Measurements from ENCODE around the gene SMCO3. TPM values are rescaled to one million over a fixed set of nuclear protein-coding genes. Genes with fewer than 3 reads are reported as not detected.

The SMCO3 gene
- total and polyA plus RNA-seq, 2 of the 13 experiments (the other 11 are each of a cell fraction or from before 2014, with no cell fraction given), result 0.29 to 0.42 TPM

DNA sequence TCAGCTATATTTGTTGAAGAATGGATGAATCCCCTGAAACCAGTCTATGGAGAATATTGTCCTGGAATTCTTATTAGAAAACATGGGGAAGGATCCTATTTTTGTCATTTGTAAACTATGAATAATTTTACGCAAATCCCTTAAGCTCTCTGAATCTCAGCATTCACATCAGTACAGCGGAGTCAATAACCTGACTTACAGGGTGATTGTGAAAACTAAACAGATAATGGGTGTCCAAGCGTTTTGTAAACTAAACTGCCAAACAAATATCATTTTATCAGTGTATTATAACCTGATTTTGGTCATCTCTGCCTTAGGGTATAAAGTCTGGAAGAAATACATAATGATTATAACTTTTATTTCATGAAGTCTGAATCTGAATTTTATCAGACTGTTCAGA lies 19.4 kb upstream of the SMCO3 start (continued):
- TF ChIP-seq ZNF891 (CRISPR knock-in tag; IDR thresholded peaks at IDR 0.05), result no peak
- no peak for TF ChIP-seq ZSCAN20 (CRISPR knock-in tag; IDR thresholded peaks at IDR 0.05; ENCODE audit: borderline replicate concordance)

GRCh38 chr12:14828892-14829291 lies 14.9 kb upstream of the SMCO3 start:
- ChIA-PET POLR2A (interaction anchor here (1.4 kb wide), 1 partner anchor 58 kb away, joined by 3 read pairs; a partner anchor contains a TSS), CTCF (ENCODE audit: low intra/inter-chr PET ratio, low total read pairs) (no interaction called here)
- Histone ChIP-seq H3K79me2 (ENCODE audit: insufficient read depth, low read length) (no peaks in the 10 kb centered on the region), H2AFZ (ENCODE audit: low read length) (no peak overlapping the region), H4K20me1 (ENCODE audit: insufficient read depth, low read length) (no peaks in the 10 kb centered on the region), H3K9ac (ENCODE audit: insufficient read depth, low read depth, low read length) (no peak overlapping the region), H3K27ac (ENCODE audit: extremely low read length, insufficient read depth, low read length) (no peak overlapping the region), H3K4me2 (ENCODE audit: low read depth, low read length) (no peak overlapping the region), H3K36me3 (replicated peaks in 1 of 2; ENCODE audit: control insufficient read depth in 1 of 2, insufficient read depth in 2 of 2, low read length in 2 of 2) (no peaks in the 10 kb centered on the region), H3K4me3 (replicated peaks in 1 of 3; ENCODE audit: insufficient read depth in 1 of 3, low read depth in 2 of 3, low read length in 3 of 3) (no peak overlapping the region), H3K9me3 (ENCODE audit: low read length) (no peaks in the 10 kb centered on the region), H3K4me1 (ENCODE audit: insufficient read depth, low read length) (peaks cover 16% of the 10 kb centered on the region), H3K27me3 (ENCODE audit: control insufficient read depth in 1 of 2, insufficient read depth in 2 of 2, low read length in 2 of 2) (no peaks in the 10 kb centered on the region)
- intact Hi-C loops (cut with micrococcal nuclease; ENCODE audit: unreplicated experiment), result no loop called here
- no peak for ATAC-seq
- in situ Hi-C loops (cut with HindIII; ENCODE audit: extremely low pct_ligation_motif_present, low pct_unique_long_range_greater_than_20kb), result no loop called here
- TF ChIP-seq RFX5 (IDR thresholded peaks at IDR 0.05; ENCODE audit: low read depth, low read length) (peak; percentile 94), PCBP1 (IDR thresholded peaks at IDR 0.05; ENCODE audit: borderline replicate concordance, low read depth, low read length) (no peak), NFYB (CRISPR knock-in tag; IDR thresholded peaks at IDR 0.05) (0 out of 2 replicates have a peak, but pooled peaks have one; percentile 23)
- no peak for DNase-seq (ENCODE audit: low spot score)
- no TSS peak for BruUV-seq (replicated peaks)
- FAIRE-seq, result no peak

GRCh38 chr12:14827043-14827442 lies 13.1 kb upstream of the SMCO3 start:
- no peak overlapping the region for H3K27ac ChIP-seq (ENCODE audit: extremely low read length, insufficient read depth, low read length)
- TF ChIP-seq, protein P1, sequence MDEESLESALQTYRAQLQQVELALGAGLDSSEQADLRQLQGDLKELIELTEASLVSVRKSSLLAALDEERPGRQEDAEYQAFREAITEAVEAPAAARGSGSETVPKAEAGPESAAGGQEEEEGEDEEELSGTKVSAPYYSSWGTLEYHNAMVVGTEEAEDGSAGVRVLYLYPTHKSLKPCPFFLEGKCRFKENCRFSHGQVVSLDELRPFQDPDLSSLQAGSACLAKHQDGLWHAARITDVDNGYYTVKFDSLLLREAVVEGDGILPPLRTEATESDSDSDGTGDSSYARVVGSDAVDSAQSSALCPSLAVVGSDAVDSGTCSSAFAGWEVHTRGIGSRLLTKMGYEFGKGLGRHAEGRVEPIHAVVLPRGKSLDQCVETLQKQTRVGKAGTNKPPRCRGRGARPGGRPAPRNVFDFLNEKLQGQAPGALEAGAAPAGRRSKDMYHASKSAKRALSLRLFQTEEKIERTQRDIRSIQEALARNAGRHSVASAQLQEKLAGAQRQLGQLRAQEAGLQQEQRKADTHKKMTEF (CRISPR knock-in tag; IDR thresholded peaks at IDR 0.05), result no peak
- TF ChIP-seq STAT6 (CRISPR knock-in tag; IDR thresholded peaks at IDR 0.05; ENCODE audit: borderline replicate concordance) (no peak), SOX5 (CRISPR knock-in tag; IDR thresholded peaks at IDR 0.05; ENCODE audit: borderline replicate concordance) (no peak)
- TF ChIP-seq, protein P2, sequence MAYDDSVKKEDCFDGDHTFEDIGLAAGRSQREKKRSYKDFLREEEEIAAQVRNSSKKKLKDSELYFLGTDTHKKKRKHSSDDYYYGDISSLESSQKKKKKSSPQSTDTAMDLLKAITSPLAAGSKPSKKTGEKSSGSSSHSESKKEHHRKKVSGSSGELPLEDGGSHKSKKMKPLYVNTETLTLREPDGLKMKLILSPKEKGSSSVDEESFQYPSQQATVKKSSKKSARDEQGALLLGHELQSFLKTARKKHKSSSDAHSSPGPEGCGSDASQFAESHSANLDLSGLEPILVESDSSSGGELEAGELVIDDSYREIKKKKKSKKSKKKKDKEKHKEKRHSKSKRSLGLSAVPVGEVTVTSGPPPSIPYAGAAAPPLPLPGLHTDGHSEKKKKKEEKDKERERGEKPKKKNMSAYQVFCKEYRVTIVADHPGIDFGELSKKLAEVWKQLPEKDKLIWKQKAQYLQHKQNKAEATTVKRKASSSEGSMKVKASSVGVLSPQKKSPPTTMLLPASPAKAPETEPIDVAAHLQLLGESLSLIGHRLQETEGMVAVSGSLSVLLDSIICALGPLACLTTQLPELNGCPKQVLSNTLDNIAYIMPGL (CRISPR knock-in tag; IDR thresholded peaks at IDR 0.05; ENCODE audit: borderline replicate concordance in 1 of 2, low read depth in 1 of 2), result no peak

More at GRCh38 chr12:14827043-14827442, 13.1 kb upstream of the SMCO3 start:
- Histone ChIP-seq H3K9ac (ENCODE audit: insufficient read depth, low read depth, low read length) (no peak overlapping the region), H3K4me1 (ENCODE audit: insufficient read depth, low read length) (peaks cover 11% of the 10 kb centered on the region), H4K20me1 (ENCODE audit: insufficient read depth, low read length) (no peaks in the 10 kb centered on the region), H3K36me3 (replicated peaks in 1 of 2; ENCODE audit: control insufficient read depth in 1 of 2, insufficient read depth in 2 of 2, low read length in 2 of 2) (no peaks in the 10 kb centered on the region), H3K4me3 (replicated peaks in 1 of 3; ENCODE audit: insufficient read depth in 1 of 3, low read depth in 2 of 3, low read length in 3 of 3) (no peak overlapping the region), H3K4me2 (ENCODE audit: low read depth, low read length) (no peak overlapping the region), H3K79me2 (ENCODE audit: insufficient read depth, low read length) (no peaks in the 10 kb centered on the region), H3K9me3 (ENCODE audit: low read length) (no peaks in the 10 kb centered on the region), H3K27me3 (ENCODE audit: control insufficient read depth in 1 of 2, insufficient read depth in 2 of 2, low read length in 2 of 2) (no peaks in the 10 kb centered on the region), H2AFZ (ENCODE audit: low read length) (no peak overlapping the region)
- ATAC-seq, result no peak
- in situ Hi-C loops (cut with HindIII; ENCODE audit: extremely low pct_ligation_motif_present, low pct_unique_long_range_greater_than_20kb) (no loop called here), intact Hi-C loops (cut with micrococcal nuclease; ENCODE audit: unreplicated experiment) (no loop called here)
- FAIRE-seq, result no peak
- DNase-seq (ENCODE audit: low spot score), result no peak
- CTCF ChIA-PET (ENCODE audit: low intra/inter-chr PET ratio, low total read pairs), result no interaction called here
- no TSS peak for BruUV-seq (replicated peaks)
- POLR2A ChIA-PET, result interaction anchor here (1.6 kb wide), 1 partner anchor 11 kb away, joined by 3 read pairs; no protein-coding TSS in a partner anchor
- 96% methylated on average over 2 of the region's 2 CpGs for WGBS (ENCODE audit: low lambda C conversion rate)
